ENCODE results near the gene GZF1. TPM values are rescaled to one million over a fixed set of nuclear protein-coding genes. Genes with fewer than 3 reads are reported as not detected.

Gene GZF1
- total RNA-seq, 1 donor from 2014 or later, result 28.3 TPM

- DNase-seq, result peak; percentile 54
- H3K4me1 Mint-ChIP-seq (ENCODE audit: low read depth, unreplicated experiment), result peaks cover 9% of the 10 kb centered on the region
- H3K36me3 Mint-ChIP-seq (ENCODE audit: unreplicated experiment), result no peaks in the 10 kb centered on the region
- TF ChIP-seq CTCF (IDR thresholded peaks at IDR 0.05; ENCODE audit: partially characterized antibody, unreplicated experiment), result no peak
- H3K27me3 Mint-ChIP-seq (ENCODE audit: unreplicated experiment), result peaks cover 5% of the 10 kb centered on the region
- H3K4me3 Mint-ChIP-seq (ENCODE audit: unreplicated experiment), result peak overlapping the region; percentile 93
- peaks cover 15% of the 10 kb centered on the region for H3K9me3 Mint-ChIP-seq (ENCODE audit: unreplicated experiment)
- H3K27ac Mint-ChIP-seq (ENCODE audit: unreplicated experiment), result peak overlapping the region; percentile 40
Observed at GRCh38 chr20:23350904-23351838, 10.8 kb upstream of the GZF1 start.

DNA sequence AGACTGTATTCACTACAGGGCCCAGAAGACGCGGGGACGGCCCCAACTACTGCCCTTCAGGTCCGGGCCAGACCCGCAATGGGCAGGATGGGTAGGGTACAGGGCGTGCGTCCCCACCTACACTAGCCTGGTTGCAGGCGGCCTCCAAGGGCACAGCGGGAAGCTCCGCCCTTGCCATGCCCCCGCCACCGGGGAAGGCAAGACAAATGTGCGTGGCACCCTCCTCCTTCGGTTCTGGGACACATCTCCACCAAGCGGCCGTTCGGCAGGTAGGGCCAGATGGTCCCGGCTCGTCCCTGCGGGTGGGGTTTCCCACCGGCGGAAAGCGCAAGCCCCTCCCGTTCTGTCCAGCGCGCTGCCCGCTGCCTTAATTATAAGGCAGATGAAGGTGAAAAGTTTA is 5.8 kb upstream of the GZF1 start:
- TF ChIP-seq CTCF (IDR thresholded peaks at IDR 0.05; ENCODE audit: partially characterized antibody, unreplicated experiment), result no peak
- DNase-seq, result no peak
- peaks cover 1% of the 10 kb centered on the region for H3K27me3 Mint-ChIP-seq (ENCODE audit: unreplicated experiment)
- H3K4me1 Mint-ChIP-seq (ENCODE audit: low read depth, unreplicated experiment), result peaks cover 10% of the 10 kb centered on the region
- no peak overlapping the region for H3K27ac Mint-ChIP-seq (ENCODE audit: unreplicated experiment)
- no peak overlapping the region for H3K4me3 Mint-ChIP-seq (ENCODE audit: unreplicated experiment)
- H3K36me3 Mint-ChIP-seq (ENCODE audit: unreplicated experiment), result no peaks in the 10 kb centered on the region
- peaks cover 13% of the 10 kb centered on the region for H3K9me3 Mint-ChIP-seq (ENCODE audit: unreplicated experiment)

DNA sequence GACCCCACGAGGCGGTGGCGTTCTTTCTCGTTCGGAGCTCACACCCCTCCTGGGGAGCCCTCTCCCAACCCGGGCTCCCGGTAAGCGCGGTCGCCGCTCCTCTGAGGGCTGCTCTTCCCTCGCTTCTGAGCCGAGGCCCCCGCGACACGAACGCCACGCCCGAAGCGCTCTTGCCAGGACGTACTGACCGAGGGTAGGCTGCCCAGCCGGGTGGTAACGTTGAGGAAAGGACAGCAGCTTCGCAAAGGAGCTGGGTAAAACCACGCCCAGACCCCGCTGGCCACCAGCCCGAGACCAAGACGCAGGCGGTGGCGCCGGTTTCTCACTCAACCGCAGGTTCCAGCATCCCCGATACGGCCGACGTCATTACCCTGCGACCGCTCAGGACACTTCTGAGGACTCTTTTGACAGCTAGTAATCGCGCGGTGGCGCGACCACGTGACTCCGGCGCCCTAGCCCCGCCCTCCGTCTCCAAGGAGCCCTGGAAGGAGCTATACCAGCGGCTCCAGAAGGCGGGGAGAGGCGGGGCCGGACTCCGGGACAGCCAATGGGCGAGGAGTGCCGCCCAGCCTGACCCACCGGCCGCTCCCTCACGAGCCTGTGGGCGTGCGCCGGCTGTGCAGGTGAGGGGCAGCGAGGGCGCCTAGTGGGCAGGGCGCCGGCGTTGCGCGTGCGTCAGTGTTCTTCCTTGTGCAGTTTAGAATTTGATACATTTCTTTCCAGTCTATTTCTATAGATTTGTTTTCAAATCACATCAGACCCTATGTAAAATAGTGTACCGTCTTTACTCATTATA is 4.0 kb upstream of the GZF1 start:
- H3K4me1 Mint-ChIP-seq (ENCODE audit: low read depth, unreplicated experiment), result peaks cover 8% of the 10 kb centered on the region
- H3K9me3 Mint-ChIP-seq (ENCODE audit: unreplicated experiment), result peaks cover 7% of the 10 kb centered on the region

DNA sequence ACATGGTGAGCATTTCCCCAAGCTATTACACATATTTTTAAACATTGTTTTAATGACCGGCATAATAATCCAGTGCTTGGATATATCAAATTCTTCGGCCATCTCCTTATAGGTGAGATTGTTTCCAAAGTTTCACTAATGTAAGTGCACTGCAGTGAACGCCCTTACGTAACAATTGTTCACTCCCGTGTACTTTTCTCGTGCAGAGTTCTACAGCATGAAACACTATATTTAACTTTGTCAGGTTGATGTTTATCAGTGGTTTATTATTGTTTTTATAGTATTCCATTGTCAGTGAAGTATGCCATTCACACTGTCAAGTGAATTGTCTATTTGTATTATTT is 3.4 kb upstream of the GZF1 start:
- Mint-ChIP-seq H3K36me3 (ENCODE audit: unreplicated experiment) (no peaks in the 10 kb centered on the region), H3K4me3 (ENCODE audit: unreplicated experiment) (peak overlapping the region; percentile 71), H3K27me3 (ENCODE audit: unreplicated experiment) (peaks cover 1% of the 10 kb centered on the region), H3K27ac (ENCODE audit: unreplicated experiment) (no peak overlapping the region), H3K4me1 (ENCODE audit: low read depth, unreplicated experiment) (peaks cover 12% of the 10 kb centered on the region), H3K9me3 (ENCODE audit: unreplicated experiment) (peaks cover 10% of the 10 kb centered on the region)
- TF ChIP-seq CTCF (IDR thresholded peaks at IDR 0.05; ENCODE audit: partially characterized antibody, unreplicated experiment), result no peak
- no peak for DNase-seq

More for the DNA sequence above, 4.0 kb upstream of the GZF1 start:
- peaks cover 1% of the 10 kb centered on the region for H3K27me3 Mint-ChIP-seq (ENCODE audit: unreplicated experiment)
- no peaks in the 10 kb centered on the region for H3K36me3 Mint-ChIP-seq (ENCODE audit: unreplicated experiment)
- no peak for TF ChIP-seq CTCF (IDR thresholded peaks at IDR 0.05; ENCODE audit: partially characterized antibody, unreplicated experiment)
- H3K4me3 Mint-ChIP-seq (ENCODE audit: unreplicated experiment), result peak overlapping the region; percentile 86
- H3K27ac Mint-ChIP-seq (ENCODE audit: unreplicated experiment), result peak overlapping the region; percentile 83
- peak; percentile 100 for DNase-seq

All from glutamatergic neuron (in vitro differentiated cells).